ENCODE measurements around the gene MYO3B. TPM values are rescaled to one million over a fixed set of nuclear protein-coding genes. Genes with fewer than 3 reads are reported as not detected.
A peak's percentile ranks its signal among the peaks of the same experiment; 100 is the strongest.

Gene MYO3B
- total and polyA plus RNA-seq, 3 donors from 2014 or later, result 1.4 to 3.5 (median 2.5) TPM

- Histone ChIP-seq H3K27me3 (no peaks in the 10 kb centered on the region), H3K4me3 (no peak overlapping the region), H3K36me3 (ENCODE audit: low read depth, missing control alignments) (no peaks in the 10 kb centered on the region), H3K27ac (peak overlapping the region in 1 of 2 donors; percentile 64), H3K4me1 (peaks cover 7% of the 10 kb centered on the region), H3K9me3 (no peaks in the 10 kb centered on the region)
- no peak for TF ChIP-seq POLR2A (IDR thresholded peaks at IDR 0.05)
- TF ChIP-seq, protein P1, sequence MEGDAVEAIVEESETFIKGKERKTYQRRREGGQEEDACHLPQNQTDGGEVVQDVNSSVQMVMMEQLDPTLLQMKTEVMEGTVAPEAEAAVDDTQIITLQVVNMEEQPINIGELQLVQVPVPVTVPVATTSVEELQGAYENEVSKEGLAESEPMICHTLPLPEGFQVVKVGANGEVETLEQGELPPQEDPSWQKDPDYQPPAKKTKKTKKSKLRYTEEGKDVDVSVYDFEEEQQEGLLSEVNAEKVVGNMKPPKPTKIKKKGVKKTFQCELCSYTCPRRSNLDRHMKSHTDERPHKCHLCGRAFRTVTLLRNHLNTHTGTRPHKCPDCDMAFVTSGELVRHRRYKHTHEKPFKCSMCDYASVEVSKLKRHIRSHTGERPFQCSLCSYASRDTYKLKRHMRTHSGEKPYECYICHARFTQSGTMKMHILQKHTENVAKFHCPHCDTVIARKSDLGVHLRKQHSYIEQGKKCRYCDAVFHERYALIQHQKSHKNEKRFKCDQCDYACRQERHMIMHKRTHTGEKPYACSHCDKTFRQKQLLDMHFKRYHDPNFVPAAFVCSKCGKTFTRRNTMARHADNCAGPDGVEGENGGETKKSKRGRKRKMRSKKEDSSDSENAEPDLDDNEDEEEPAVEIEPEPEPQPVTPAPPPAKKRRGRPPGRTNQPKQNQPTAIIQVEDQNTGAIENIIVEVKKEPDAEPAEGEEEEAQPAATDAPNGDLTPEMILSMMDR (IDR thresholded peaks at IDR 0.05), result no peak
- peak; percentile 89 for DNase-seq
- 29 to 33% methylated on average over 7 of the region's 7 CpGs for WGBS, 2 donors
- intact Hi-C loops (cut with DNase I; ENCODE audit: low total_unique reads), result no loop called here
These were observed 352.4 kb downstream of the MYO3B start for GRCh38 chr2:170530284-170530745.

DNA sequence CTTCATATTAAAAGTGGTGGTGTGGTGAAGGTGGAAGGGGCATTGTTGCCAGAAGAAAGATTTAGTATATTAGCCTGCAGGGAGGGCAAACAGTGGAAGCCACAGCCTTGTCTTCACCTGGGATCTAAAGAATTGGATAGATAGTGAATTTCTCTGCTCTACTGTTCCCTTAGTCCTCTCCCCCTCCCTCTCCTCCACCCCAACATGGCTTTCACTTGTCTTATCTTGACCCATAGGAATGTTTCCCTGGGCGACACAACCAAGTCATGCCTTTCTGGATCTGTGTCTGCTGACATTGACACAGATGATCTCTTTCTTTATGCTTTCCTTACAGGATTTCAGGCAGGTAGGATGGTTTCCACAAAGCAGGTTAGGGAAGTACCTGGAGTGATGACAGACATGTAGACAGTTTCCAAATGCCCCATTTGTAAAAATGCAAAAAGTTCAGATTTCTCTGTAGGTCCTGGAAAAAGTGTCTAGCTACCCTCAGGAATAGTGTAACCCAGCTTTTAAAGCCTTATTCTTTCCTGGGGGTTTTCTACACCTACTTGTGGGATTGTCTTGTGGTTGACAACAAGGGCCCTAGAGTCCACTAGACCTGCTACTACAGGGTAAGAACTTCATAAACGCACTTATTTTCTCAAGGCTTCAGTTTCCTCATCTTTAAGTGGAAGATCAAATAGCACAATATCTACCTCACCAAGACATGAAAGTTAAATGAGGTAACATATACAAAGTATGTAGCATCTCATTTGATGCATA, 353.0 kb downstream of the MYO3B start:
- Histone ChIP-seq H3K4me1 (peaks cover under 1% of the 10 kb centered on the region), H3K4me3 (no peak overlapping the region), H3K36me3 (ENCODE audit: low read depth, missing control alignments) (no peaks in the 10 kb centered on the region), H3K27me3 (no peaks in the 10 kb centered on the region), H3K27ac (no peak overlapping the region), H3K9me3 (no peaks in the 10 kb centered on the region)
- no peak for DNase-seq
- intact Hi-C loops (cut with DNase I; ENCODE audit: low total_unique reads), result no loop called here
- 68 to 73% methylated on average over 2 of the region's 2 CpGs for WGBS, 2 donors
- TF ChIP-seq, protein P1 (IDR thresholded peaks at IDR 0.05), result no peak
- TF ChIP-seq POLR2A (IDR thresholded peaks at IDR 0.05), result no peak

DNA sequence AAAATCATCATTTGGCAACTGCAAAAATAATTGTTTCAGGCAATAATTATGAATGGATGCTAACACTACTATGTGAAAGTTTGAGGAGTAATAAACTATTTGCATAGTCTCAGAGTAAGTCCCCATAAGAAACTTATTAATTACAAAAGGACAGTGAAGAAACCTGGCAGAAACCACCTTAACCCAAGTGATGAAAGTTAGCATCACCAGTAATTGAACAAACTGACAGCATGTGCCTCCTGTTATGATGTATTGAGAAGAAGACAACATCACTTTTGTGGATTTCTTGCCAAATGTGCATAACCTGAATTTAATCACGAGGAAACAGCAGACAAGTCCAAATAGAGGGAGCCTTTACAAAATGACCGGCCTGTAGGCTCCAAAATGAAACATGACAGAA, 353.9 kb downstream of the MYO3B start:
- H3K4me1 ChIP-seq, result no peaks in the 10 kb centered on the region
- no peaks in the 10 kb centered on the region for H3K27me3 ChIP-seq
- intact Hi-C loops (cut with DNase I; ENCODE audit: low total_unique reads), result no loop called here
- WGBS, 2 donors, result 80 to 85% methylated on average over 2 of the region's 2 CpGs
- H3K4me3 ChIP-seq, result no peak overlapping the region
- no peak for DNase-seq
- H3K36me3 ChIP-seq (ENCODE audit: low read depth, missing control alignments), result no peaks in the 10 kb centered on the region
- H3K27ac ChIP-seq, result no peak overlapping the region
- TF ChIP-seq POLR2A (IDR thresholded peaks at IDR 0.05), result no peak
- no peaks in the 10 kb centered on the region for H3K9me3 ChIP-seq

- DNase-seq, result no peak
- H3K4me3 ChIP-seq, result no peak overlapping the region
- no peaks in the 10 kb centered on the region for H3K4me1 ChIP-seq
- TF ChIP-seq POLR2A (IDR thresholded peaks at IDR 0.05), result no peak
- TF ChIP-seq, protein P1 (IDR thresholded peaks at IDR 0.05), result no peak
- no peaks in the 10 kb centered on the region for H3K27me3 ChIP-seq
- H3K27ac ChIP-seq, result no peak overlapping the region
- H3K36me3 ChIP-seq (ENCODE audit: low read depth, missing control alignments), result no peaks in the 10 kb centered on the region
- intact Hi-C loops (cut with DNase I; ENCODE audit: low total_unique reads), result no loop called here
- WGBS, 2 donors, result 86 to 87% methylated on average over 4 of the region's 4 CpGs
- H3K9me3 ChIP-seq, result no peaks in the 10 kb centered on the region
These were observed 355.2 kb downstream of the MYO3B start for GRCh38 chr2:170533156-170533555.

- Histone ChIP-seq H3K36me3 (ENCODE audit: low read depth, missing control alignments) (no peaks in the 10 kb centered on the region), H3K27ac (no peak overlapping the region), H3K4me1 (no peaks in the 10 kb centered on the region), H3K9me3 (no peaks in the 10 kb centered on the region), H3K27me3 (no peaks in the 10 kb centered on the region), H3K4me3 (no peak overlapping the region)
- DNase-seq, result no peak
- TF ChIP-seq POLR2A (IDR thresholded peaks at IDR 0.05), result no peak
- TF ChIP-seq, protein P1 (IDR thresholded peaks at IDR 0.05), result no peak
- intact Hi-C loops (cut with DNase I; ENCODE audit: low total_unique reads), result no loop called here
- WGBS, 2 donors, result 92 to 94% methylated on average over 4 of the region's 4 CpGs
These were observed 357.6 kb downstream of the MYO3B start for GRCh38 chr2:170535552-170535951.
